ENCODE data around the gene CKLF.

CKLF gene

GRCh38 chr16:66521951-66522771, 30.2 kb upstream of the CKLF start:
- Mint-ChIP-seq H3K9me3 (no peaks in the 10 kb centered on the region), H3K27me3 (no peaks in the 10 kb centered on the region), H3K4me3 (peak overlapping the region; percentile 73), H3K27ac (ENCODE audit: low read depth) (peak overlapping the region; percentile 90), H3K36me3 (ENCODE audit: insufficient read depth) (peaks cover 16% of the 10 kb centered on the region), H3K4me1 (peaks cover 81% of the 10 kb centered on the region)
- ATAC-seq (replicated peaks; ENCODE audit: extremely low read depth, poor library complexity, severe bottlenecking): peak; percentile 76
- peak; percentile 48 to 65 for DNase-seq (ENCODE audit: low spot score in 2 of 2)

GRCh38 chr16:66522816-66523590, 29.4 kb upstream of the CKLF start:
- no peak for ATAC-seq (replicated peaks; ENCODE audit: extremely low read depth, poor library complexity, severe bottlenecking)
- DNase-seq (ENCODE audit: low spot score in 2 of 2): no peak
- Mint-ChIP-seq H3K9me3 (no peaks in the 10 kb centered on the region), H3K27ac (ENCODE audit: low read depth) (peak overlapping the region; percentile 90), H3K4me1 (peaks cover 73% of the 10 kb centered on the region), H3K4me3 (peak overlapping the region; percentile 73), H3K27me3 (no peaks in the 10 kb centered on the region), H3K36me3 (ENCODE audit: insufficient read depth) (peaks cover 16% of the 10 kb centered on the region)

GRCh38 chr16:66523861-66524354, 28.5 kb upstream of the CKLF start:
- Mint-ChIP-seq H3K9me3 (no peaks in the 10 kb centered on the region), H3K4me1 (peaks cover 73% of the 10 kb centered on the region)
- peak in 1 of 2 donors; percentile 46 for DNase-seq (ENCODE audit: low spot score in 2 of 2)

DNA sequence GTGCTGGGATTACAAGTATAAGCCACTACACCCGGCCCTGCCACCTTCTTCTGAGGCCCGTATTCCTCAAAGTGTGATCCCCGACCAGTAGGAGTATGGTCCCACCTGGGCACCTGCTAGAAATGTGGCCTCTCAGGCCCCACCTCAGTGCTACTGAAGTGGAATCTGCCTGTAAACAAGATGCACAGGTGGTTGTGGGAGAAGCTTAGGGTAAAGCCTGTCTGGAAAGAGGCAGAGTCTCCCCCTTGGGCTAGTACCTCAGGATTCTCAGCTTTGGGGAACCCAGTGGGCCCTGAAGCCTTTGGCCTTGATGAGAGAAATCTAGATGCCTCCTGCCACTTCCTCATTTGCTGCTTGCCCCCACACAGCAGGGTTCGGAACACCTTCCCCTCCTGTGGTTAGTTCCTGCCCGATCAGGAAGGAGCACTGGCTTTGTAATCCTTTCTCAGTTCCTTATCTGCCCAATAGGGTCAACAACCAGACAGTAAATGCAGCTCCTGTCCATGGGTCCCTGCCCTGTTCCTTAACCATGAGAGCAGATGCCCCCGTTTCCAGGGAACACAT, 27.7 kb upstream of the CKLF start:
- H3K27me3 Mint-ChIP-seq: no peaks in the 10 kb centered on the region
- no peaks in the 10 kb centered on the region for H3K9me3 Mint-ChIP-seq
- H3K4me3 Mint-ChIP-seq: peak overlapping the region; percentile 73
- peaks cover 66% of the 10 kb centered on the region for H3K4me1 Mint-ChIP-seq
- H3K27ac Mint-ChIP-seq (ENCODE audit: low read depth): peak overlapping the region; percentile 90
- peak; percentile 20 for ATAC-seq (replicated peaks; ENCODE audit: extremely low read depth, poor library complexity, severe bottlenecking)
- DNase-seq (ENCODE audit: low spot score in 2 of 2): no peak
- peaks cover 16% of the 10 kb centered on the region for H3K36me3 Mint-ChIP-seq (ENCODE audit: insufficient read depth)

More at GRCh38 chr16:66523861-66524354, 28.5 kb upstream of the CKLF start:
- ATAC-seq (replicated peaks; ENCODE audit: extremely low read depth, poor library complexity, severe bottlenecking): peak; percentile 68
- Mint-ChIP-seq H3K27ac (ENCODE audit: low read depth) (peak overlapping the region; percentile 90), H3K27me3 (no peaks in the 10 kb centered on the region), H3K4me3 (peak overlapping the region; percentile 73), H3K36me3 (ENCODE audit: insufficient read depth) (peaks cover 16% of the 10 kb centered on the region)

GRCh38 chr16:66525396-66526180, 26.8 kb upstream of the CKLF start:
- peaks cover 57% of the 10 kb centered on the region for H3K4me1 Mint-ChIP-seq
- H3K36me3 Mint-ChIP-seq (ENCODE audit: insufficient read depth): peaks cover 10% of the 10 kb centered on the region
- H3K4me3 Mint-ChIP-seq: no peak overlapping the region
- H3K27me3 Mint-ChIP-seq: no peaks in the 10 kb centered on the region
- no peak for DNase-seq (ENCODE audit: low spot score in 2 of 2)
- H3K27ac Mint-ChIP-seq (ENCODE audit: low read depth): peak overlapping the region; percentile 90
- H3K9me3 Mint-ChIP-seq: no peaks in the 10 kb centered on the region
- no peak for ATAC-seq (replicated peaks; ENCODE audit: extremely low read depth, poor library complexity, severe bottlenecking)

DNA sequence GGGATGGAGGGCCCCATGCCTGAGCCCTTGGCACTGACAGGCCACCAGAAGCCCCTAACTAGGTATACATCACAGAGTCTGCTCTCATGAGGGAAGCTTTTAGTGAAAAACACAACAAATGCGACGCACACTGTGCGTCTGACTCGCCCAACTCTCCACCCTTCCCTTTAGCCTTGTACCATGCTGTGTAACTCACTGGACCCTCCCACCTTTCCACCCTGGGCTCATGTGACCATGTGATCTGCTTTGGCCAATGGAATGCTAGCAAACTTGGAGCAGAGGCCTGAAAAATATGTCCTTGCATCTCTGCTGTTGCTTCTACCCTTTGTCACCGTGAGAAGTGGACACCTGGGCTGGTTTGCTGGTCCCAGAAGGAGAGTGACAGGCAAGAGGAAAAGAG, 24.1 kb upstream of the CKLF start:
- H3K4me3 Mint-ChIP-seq: no peak overlapping the region
- no peak for DNase-seq (ENCODE audit: low spot score in 2 of 2)
- no peak overlapping the region for H3K27ac Mint-ChIP-seq (ENCODE audit: low read depth)
- no peaks in the 10 kb centered on the region for H3K27me3 Mint-ChIP-seq
- H3K4me1 Mint-ChIP-seq: peaks cover 35% of the 10 kb centered on the region
- no peak for ATAC-seq (replicated peaks; ENCODE audit: extremely low read depth, poor library complexity, severe bottlenecking)
- H3K9me3 Mint-ChIP-seq: no peaks in the 10 kb centered on the region
- peaks cover 9% of the 10 kb centered on the region for H3K36me3 Mint-ChIP-seq (ENCODE audit: insufficient read depth)

- Mint-ChIP-seq H3K27me3 (no peaks in the 10 kb centered on the region), H3K4me3 (no peak overlapping the region), H3K27ac (ENCODE audit: low read depth) (no peak overlapping the region), H3K9me3 (no peaks in the 10 kb centered on the region), H3K36me3 (ENCODE audit: insufficient read depth) (peaks cover 3% of the 10 kb centered on the region), H3K4me1 (peaks cover 26% of the 10 kb centered on the region)
- DNase-seq (ENCODE audit: low spot score in 2 of 2) (no peak), ATAC-seq (replicated peaks; ENCODE audit: extremely low read depth, poor library complexity, severe bottlenecking) (no peak)
Measured at GRCh38 chr16:66529475-66529874, 22.9 kb upstream of the CKLF start.

DNA sequence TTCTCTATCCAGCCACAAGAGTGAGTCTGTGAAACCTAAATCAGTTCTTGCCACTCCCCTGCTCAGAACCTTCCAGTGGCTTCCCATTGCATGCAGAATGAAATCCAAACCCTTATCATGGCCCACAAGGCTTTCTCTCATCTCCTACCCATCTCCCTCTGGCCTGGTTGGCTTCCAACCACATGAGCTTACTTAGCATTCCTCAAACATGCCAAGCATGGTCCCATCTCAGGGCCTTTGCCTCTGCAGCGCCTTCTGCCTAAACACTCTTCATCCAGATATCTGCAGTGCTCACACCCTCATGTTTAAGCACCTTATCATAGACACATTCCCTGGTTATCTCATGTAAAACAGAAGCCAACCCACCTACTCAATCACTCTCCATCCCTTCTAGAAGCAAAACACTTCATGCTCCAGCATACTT, 18.0 kb upstream of the CKLF start:
- Mint-ChIP-seq H3K4me1 (peaks cover 17% of the 10 kb centered on the region), H3K27ac (ENCODE audit: low read depth) (peak overlapping the region; percentile 5), H3K27me3 (no peaks in the 10 kb centered on the region), H3K9me3 (no peaks in the 10 kb centered on the region), H3K36me3 (ENCODE audit: insufficient read depth) (peaks cover 3% of the 10 kb centered on the region), H3K4me3 (no peak overlapping the region)
- ATAC-seq (replicated peaks; ENCODE audit: extremely low read depth, poor library complexity, severe bottlenecking): no peak
- no peak for DNase-seq (ENCODE audit: low spot score in 2 of 2)

- no peak overlapping the region for H3K4me3 Mint-ChIP-seq
- peaks cover 1% of the 10 kb centered on the region for H3K36me3 Mint-ChIP-seq (ENCODE audit: insufficient read depth)
- H3K4me1 Mint-ChIP-seq: peaks cover 26% of the 10 kb centered on the region
- no peaks in the 10 kb centered on the region for H3K9me3 Mint-ChIP-seq
- no peaks in the 10 kb centered on the region for H3K27me3 Mint-ChIP-seq
- no peak for ATAC-seq (replicated peaks; ENCODE audit: extremely low read depth, poor library complexity, severe bottlenecking)
- H3K27ac Mint-ChIP-seq (ENCODE audit: low read depth): no peak overlapping the region
- no peak for DNase-seq (ENCODE audit: low spot score in 2 of 2)
Measured at GRCh38 chr16:66536525-66536924, 15.9 kb upstream of the CKLF start.

DNA sequence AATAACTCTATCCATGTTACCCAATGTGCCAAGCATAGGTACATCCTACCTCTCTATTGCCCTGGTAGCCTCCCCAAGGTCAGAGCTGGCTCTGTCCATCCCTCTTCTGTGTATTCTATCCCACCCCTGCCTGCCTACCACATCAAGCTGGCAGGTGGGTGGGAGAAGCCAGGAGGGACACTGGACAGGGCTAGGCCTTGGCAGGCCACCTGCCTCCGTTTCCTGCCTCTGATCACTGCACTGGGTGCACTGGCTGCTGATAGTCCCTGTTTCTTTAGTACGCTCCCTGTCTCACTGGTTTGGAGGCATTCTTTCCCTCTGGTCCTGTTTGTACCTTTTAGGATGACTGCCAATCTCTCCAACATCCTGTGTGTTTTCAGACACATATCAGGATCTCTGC, 15.1 kb upstream of the CKLF start:
- ATAC-seq (replicated peaks; ENCODE audit: extremely low read depth, poor library complexity, severe bottlenecking) (no peak), DNase-seq (ENCODE audit: low spot score in 2 of 2) (no peak)
- peaks cover 24% of the 10 kb centered on the region for H3K4me1 Mint-ChIP-seq
- peaks cover 1% of the 10 kb centered on the region for H3K36me3 Mint-ChIP-seq (ENCODE audit: insufficient read depth)
- no peak overlapping the region for H3K27ac Mint-ChIP-seq (ENCODE audit: low read depth)
- no peaks in the 10 kb centered on the region for H3K9me3 Mint-ChIP-seq
- no peaks in the 10 kb centered on the region for H3K27me3 Mint-ChIP-seq
- no peak overlapping the region for H3K4me3 Mint-ChIP-seq

- Mint-ChIP-seq H3K36me3 (ENCODE audit: insufficient read depth) (peaks cover 2% of the 10 kb centered on the region), H3K9me3 (no peaks in the 10 kb centered on the region), H3K4me1 (peaks cover 24% of the 10 kb centered on the region), H3K4me3 (peak overlapping the region; percentile 22), H3K27ac (ENCODE audit: low read depth) (peak overlapping the region; percentile 82), H3K27me3 (no peaks in the 10 kb centered on the region)
- ATAC-seq (replicated peaks; ENCODE audit: extremely low read depth, poor library complexity, severe bottlenecking) (no peak), DNase-seq (ENCODE audit: low spot score in 2 of 2) (no peak)
Measured at GRCh38 chr16:66538910-66539309, 13.5 kb upstream of the CKLF start.
